BJ (cell line): ENCODE measurements around the gene ELOB. TPM values are rescaled to one million over a fixed set of nuclear protein-coding genes. Genes with fewer than 3 reads are reported as not detected.

ENCODE experiments used
- polyA plus RNA-seq: library from polyadenylated mRNA; depleted of rRNA; stranded (reverse); fragments of >200 nt; gene quantifications from 2 replicates; pipeline ENCODE4 v1.2.3, GENCODE V29; 2011; rRNA removed
- small RNA-seq: library from RNA; depleted of rRNA; stranded (forward); fragments of <200 nt; gene quantifications from one replicate; pipeline ENCODE3, GENCODE V24; 2012; ENCODE audit warnings: low replicate concordance, low read depth; ENCODE audit not compliant: insufficient read length

The ELOB gene
- polyA plus RNA-seq, 1 experiment, result 212 TPM

Small RNA genes lying within 50 kb of the gene (small RNA-seq; reads per million reads assigned to genes)
- gene SNORA3C, result not detected

Other genes with a start within 250 kb of the ELOB start
- gene CEMP1, start 245.9 kb downstream of the ELOB start, polyA plus RNA-seq, result not detected in 2 replicates
- 25.0 and 31.3 TPM in 2 replicates for gene PDPK1, start 239.3 kb downstream of the ELOB start, polyA plus RNA-seq
- gene KCTD5, start 94.8 kb downstream of the ELOB start, polyA plus RNA-seq, result 25.4 and 34.5 TPM in 2 replicates
- gene PRSS27, start 57.1 kb downstream of the ELOB start, polyA plus RNA-seq, result 0.81 and 0.97 TPM in 2 replicates
- gene SRRM2, start 24.6 kb downstream of the ELOB start, polyA plus RNA-seq, result 72.6 and 105 TPM in 2 replicates
- gene PRSS33, start 10.3 kb upstream of the ELOB start, polyA plus RNA-seq, result not detected in 2 replicates
- gene PRSS41, start 21.2 kb upstream of the ELOB start, polyA plus RNA-seq, result not detected in 2 replicates
- 0.13 TPM in 1 of 2 replicates, not detected in the other for gene PRSS21, start 40.0 kb upstream of the ELOB start, polyA plus RNA-seq
- gene ZG16B, start 53.0 kb upstream of the ELOB start, polyA plus RNA-seq, result 0.10 TPM in 2 replicates
- not detected in 2 replicates for gene PRSS22, start 80.9 kb upstream of the ELOB start, polyA plus RNA-seq
- gene FLYWCH2, start 105.9 kb upstream of the ELOB start, polyA plus RNA-seq, result 25.6 and 39.9 TPM in 2 replicates
- gene FLYWCH1, start 134.7 kb upstream of the ELOB start, polyA plus RNA-seq, result 16.2 and 25.4 TPM in 2 replicates
- not detected in 2 replicates for gene KREMEN2, start 187.0 kb upstream of the ELOB start, polyA plus RNA-seq
- gene PAQR4, start 192.1 kb upstream of the ELOB start, polyA plus RNA-seq, result 2.7 and 4.4 TPM in 2 replicates
- 3.6 and 6.9 TPM in 2 replicates for gene PKMYT1, start 203.2 kb upstream of the ELOB start, polyA plus RNA-seq
- not detected in 2 replicates for gene CLDN9, start 235.6 kb upstream of the ELOB start, polyA plus RNA-seq
- 0.12 TPM in 1 of 2 replicates, not detected in the other for gene CLDN6, start 240.9 kb upstream of the ELOB start, polyA plus RNA-seq
- 218 and 282 TPM in 2 replicates for gene TNFRSF12A, start 243.1 kb upstream of the ELOB start, polyA plus RNA-seq
- gene HCFC1R1, start 246.7 kb upstream of the ELOB start, polyA plus RNA-seq, result 26.2 and 33.7 TPM in 2 replicates
- gene THOC6, start 246.8 kb upstream of the ELOB start, polyA plus RNA-seq, result 11.0 and 20.5 TPM in 2 replicates